WTC11 (cell line): ENCODE measurements around the gene ARMC7. TPM values are rescaled to one million over a fixed set of nuclear protein-coding genes. Genes with fewer than 3 reads are reported as not detected.

Source experiments
- ATF1 ChIP-seq: sonication (generic); formaldehyde crosslinking; IDR thresholded peaks from 2 replicates; pipeline ENCODE4 v1.8.1; 2023; ENCODE audit warnings: mild to moderate bottlenecking, moderate library complexity, missing genetic modification reagents
- ELF4 ChIP-seq: sonication (generic); formaldehyde crosslinking; IDR thresholded peaks from 2 replicates; pipeline ENCODE4 v1.8.1; 2022; ENCODE audit warnings: low read depth, mild to moderate bottlenecking, moderate library complexity, missing genetic modification reagents
- ESRRA ChIP-seq: sonication (generic); formaldehyde crosslinking; IDR thresholded peaks from 2 replicates; pipeline ENCODE4 v1.8.1; 2022; ENCODE audit warnings: mild to moderate bottlenecking, missing genetic modification reagents, borderline replicate concordance
- IRF1 ChIP-seq: sonication (generic); formaldehyde crosslinking; IDR thresholded peaks from 2 replicates; pipeline ENCODE4 v1.8.0; 2023; ENCODE audit warnings: missing genetic modification reagents
- IRF2 ChIP-seq: sonication (generic); formaldehyde crosslinking; IDR thresholded peaks from 2 replicates; pipeline ENCODE4 v1.8.0; 2022; ENCODE audit warnings: low read depth, missing genetic modification reagents, borderline replicate concordance
- JUN ChIP-seq: sonication (generic); formaldehyde crosslinking; IDR thresholded peaks from 2 replicates; pipeline ENCODE4 v1.8.0; 2023; ENCODE audit warnings: mild to moderate bottlenecking, missing genetic modification reagents
- MYBL2 ChIP-seq: sonication (generic); formaldehyde crosslinking; IDR thresholded peaks from 2 replicates; pipeline ENCODE4 v1.8.1; 2023; ENCODE audit warnings: mild to moderate bottlenecking, moderate library complexity, missing genetic modification reagents
- NR1H2 ChIP-seq: sonication (generic); formaldehyde crosslinking; IDR thresholded peaks from 2 replicates; pipeline ENCODE4 v1.9.0; 2021; ENCODE audit warnings: mild to moderate bottlenecking, moderate library complexity, missing genetic modification reagents
- RELA ChIP-seq: sonication (generic); formaldehyde crosslinking; IDR thresholded peaks from 2 replicates; pipeline ENCODE4 v1.8.1; 2022; ENCODE audit warnings: missing genetic modification reagents, mild to moderate bottlenecking, borderline replicate concordance
- SMAD3 ChIP-seq: sonication (generic); formaldehyde crosslinking; IDR thresholded peaks from 2 replicates; pipeline ENCODE4 v1.8.0; 2022; ENCODE audit warnings: missing genetic modification reagents, mild to moderate bottlenecking, borderline replicate concordance
- TP53 ChIP-seq: sonication (generic); formaldehyde crosslinking; IDR thresholded peaks from 2 replicates; pipeline ENCODE4 v1.8.1; 2023; ENCODE audit warnings: mild to moderate bottlenecking, missing genetic modification reagents
- USF2 ChIP-seq: sonication (generic); formaldehyde crosslinking; IDR thresholded peaks from 2 replicates; pipeline ENCODE4 v1.8.1; 2023; ENCODE audit warnings: mild to moderate bottlenecking, missing genetic modification reagents, moderate library complexity
- ZNF138 ChIP-seq: sonication (generic); formaldehyde crosslinking; conservative IDR thresholded peaks from 2 replicates; pipeline ENCODE4 v1.8.1; 2022; ENCODE audit warnings: mild to moderate bottlenecking, moderate library complexity, missing genetic modification reagents
- ZNF232 ChIP-seq: sonication (generic); formaldehyde crosslinking; IDR thresholded peaks from 2 replicates; pipeline ENCODE4 v1.8.0; 2022; ENCODE audit warnings: mild to moderate bottlenecking, missing genetic modification reagents
- ZNF263 ChIP-seq: sonication (generic); formaldehyde crosslinking; IDR thresholded peaks from 2 replicates; pipeline ENCODE4 v1.8.1; 2022; ENCODE audit warnings: low read depth, mild to moderate bottlenecking, moderate library complexity, missing genetic modification reagents
- ZNF317 ChIP-seq: sonication (generic); formaldehyde crosslinking; IDR thresholded peaks from 2 replicates; pipeline ENCODE4 v1.8.1; 2023; ENCODE audit warnings: low read depth, mild to moderate bottlenecking, moderate library complexity, missing genetic modification reagents, borderline replicate concordance
- ZNF396 ChIP-seq: fragments of 250-450 bp; sonication (Bioruptor Pico); IDR thresholded peaks from 2 replicates; pipeline ENCODE4 v1.8.0; 2021; ENCODE audit warnings: mild to moderate bottlenecking, moderate library complexity, borderline replicate concordance
- ZNF416 ChIP-seq: fragments of 250-450 bp; sonication (Bioruptor Pico); IDR thresholded peaks from 2 replicates; pipeline ENCODE4 v1.9.0; 2021; ENCODE audit warnings: mild to moderate bottlenecking, inconsistent platforms
- ZNF423 ChIP-seq: fragments of 250-450 bp; sonication (Bioruptor Pico); IDR thresholded peaks from 2 replicates; pipeline ENCODE4 v2.1.2; 2022; ENCODE audit warnings: mild to moderate bottlenecking, moderate library complexity
- ZSCAN18 ChIP-seq: fragments of 250-450 bp; sonication (Bioruptor Pico); IDR thresholded peaks from 2 replicates; pipeline ENCODE4 v2.1.2; 2022; ENCODE audit warnings: mild to moderate bottlenecking, moderate library complexity
- total RNA-seq: library from RNA; stranded (reverse); gene quantifications from 3 replicates; pipeline ENCODE4 v1.2.3, GENCODE V29; 2021
- TF ChIP-seq, protein P1 (sequence below): fragments of 250-450 bp; sonication (Bioruptor Pico); IDR thresholded peaks from 2 replicates; pipeline ENCODE4 v1.9.0; 2021; ENCODE audit warnings: mild to moderate bottlenecking
- TF ChIP-seq, protein P2 (sequence below): sonication (generic); formaldehyde crosslinking; IDR thresholded peaks from 2 replicates; pipeline ENCODE4 v1.8.1; 2023; ENCODE audit warnings: mild to moderate bottlenecking, missing genetic modification reagents
- TF ChIP-seq, protein P3 (sequence below): sonication (generic); formaldehyde crosslinking; IDR thresholded peaks from 2 replicates; pipeline ENCODE4 v1.8.1; 2022; ENCODE audit warnings: mild to moderate bottlenecking, moderate library complexity, missing genetic modification reagents
- TF ChIP-seq, protein P4 (sequence below): sonication (generic); formaldehyde crosslinking; conservative IDR thresholded peaks from 2 replicates; pipeline ENCODE4 v1.8.1; 2022; ENCODE audit warnings: mild to moderate bottlenecking, missing genetic modification reagents
- TF ChIP-seq, protein P5 (sequence below): sonication (generic); formaldehyde crosslinking; IDR thresholded peaks from 2 replicates; pipeline ENCODE4 v1.8.0; 2023; ENCODE audit warnings: mild to moderate bottlenecking, missing genetic modification reagents
- TF ChIP-seq, protein P6 (sequence below): sonication (generic); formaldehyde crosslinking; IDR thresholded peaks from 2 replicates; pipeline ENCODE4 v1.8.0; 2022; ENCODE audit warnings: mild to moderate bottlenecking, missing genetic modification reagents

The ARMC7 gene
- total RNA-seq, 1 experiment from 2014 or later: 13.2 TPM

GRCh38 chr17:75131278-75132017, 21.7 kb downstream of the ARMC7 start, which contains the start of gene NT5C (continued):
- TF ChIP-seq, protein P1, sequence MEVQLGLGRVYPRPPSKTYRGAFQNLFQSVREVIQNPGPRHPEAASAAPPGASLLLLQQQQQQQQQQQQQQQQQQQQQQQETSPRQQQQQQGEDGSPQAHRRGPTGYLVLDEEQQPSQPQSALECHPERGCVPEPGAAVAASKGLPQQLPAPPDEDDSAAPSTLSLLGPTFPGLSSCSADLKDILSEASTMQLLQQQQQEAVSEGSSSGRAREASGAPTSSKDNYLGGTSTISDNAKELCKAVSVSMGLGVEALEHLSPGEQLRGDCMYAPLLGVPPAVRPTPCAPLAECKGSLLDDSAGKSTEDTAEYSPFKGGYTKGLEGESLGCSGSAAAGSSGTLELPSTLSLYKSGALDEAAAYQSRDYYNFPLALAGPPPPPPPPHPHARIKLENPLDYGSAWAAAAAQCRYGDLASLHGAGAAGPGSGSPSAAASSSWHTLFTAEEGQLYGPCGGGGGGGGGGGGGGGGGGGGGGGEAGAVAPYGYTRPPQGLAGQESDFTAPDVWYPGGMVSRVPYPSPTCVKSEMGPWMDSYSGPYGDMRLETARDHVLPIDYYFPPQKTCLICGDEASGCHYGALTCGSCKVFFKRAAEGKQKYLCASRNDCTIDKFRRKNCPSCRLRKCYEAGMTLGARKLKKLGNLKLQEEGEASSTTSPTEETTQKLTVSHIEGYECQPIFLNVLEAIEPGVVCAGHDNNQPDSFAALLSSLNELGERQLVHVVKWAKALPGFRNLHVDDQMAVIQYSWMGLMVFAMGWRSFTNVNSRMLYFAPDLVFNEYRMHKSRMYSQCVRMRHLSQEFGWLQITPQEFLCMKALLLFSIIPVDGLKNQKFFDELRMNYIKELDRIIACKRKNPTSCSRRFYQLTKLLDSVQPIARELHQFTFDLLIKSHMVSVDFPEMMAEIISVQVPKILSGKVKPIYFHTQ (CRISPR knock-in tag): no peak
- TF ChIP-seq ZNF317 (CRISPR knock-in tag) (peak; percentile 66; the same call in 1 of the 2 replicates), IRF2 (no peak), SMAD3 (no peak), ZNF138 (peak; percentile 93; the same call in 1 of the 2 replicates), ZNF416 (CRISPR knock-in tag) (0 out of 2 replicates have a peak, but pooled peaks have one; percentile 17), RELA (peak; percentile 96; the same call in 1 of the 2 replicates), ESRRA (CRISPR knock-in tag) (peak; percentile 93), JUN (CRISPR knock-in tag) (peak; percentile 81), ELF4 (CRISPR knock-in tag) (peak; percentile 91), IRF1 (CRISPR knock-in tag) (peak; percentile 68; the same call in 1 of the 2 replicates), ZNF232 (CRISPR knock-in tag) (peak; percentile 65), TP53 (CRISPR knock-in tag) (peak; percentile 94; the same call in 1 of the 2 replicates), ZNF423 (peak; percentile 71), ZNF396 (CRISPR knock-in tag) (no peak), ATF1 (CRISPR knock-in tag) (0 out of 2 replicates have a peak, but pooled peaks have one; percentile 66), NR1H2 (CRISPR knock-in tag) (no peak), ZNF263 (peak; percentile 54; the same call in 1 of the 2 replicates), ZSCAN18 (no peak), USF2 (CRISPR knock-in tag) (peak; percentile 74), MYBL2 (peak; percentile 90)
- TF ChIP-seq, protein P2, sequence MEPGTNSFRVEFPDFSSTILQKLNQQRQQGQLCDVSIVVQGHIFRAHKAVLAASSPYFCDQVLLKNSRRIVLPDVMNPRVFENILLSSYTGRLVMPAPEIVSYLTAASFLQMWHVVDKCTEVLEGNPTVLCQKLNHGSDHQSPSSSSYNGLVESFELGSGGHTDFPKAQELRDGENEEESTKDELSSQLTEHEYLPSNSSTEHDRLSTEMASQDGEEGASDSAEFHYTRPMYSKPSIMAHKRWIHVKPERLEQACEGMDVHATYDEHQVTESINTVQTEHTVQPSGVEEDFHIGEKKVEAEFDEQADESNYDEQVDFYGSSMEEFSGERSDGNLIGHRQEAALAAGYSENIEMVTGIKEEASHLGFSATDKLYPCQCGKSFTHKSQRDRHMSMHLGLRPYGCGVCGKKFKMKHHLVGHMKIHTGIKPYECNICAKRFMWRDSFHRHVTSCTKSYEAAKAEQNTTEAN: peak; percentile 79; the same call in 1 of the 2 replicates
- TF ChIP-seq, protein P3, sequence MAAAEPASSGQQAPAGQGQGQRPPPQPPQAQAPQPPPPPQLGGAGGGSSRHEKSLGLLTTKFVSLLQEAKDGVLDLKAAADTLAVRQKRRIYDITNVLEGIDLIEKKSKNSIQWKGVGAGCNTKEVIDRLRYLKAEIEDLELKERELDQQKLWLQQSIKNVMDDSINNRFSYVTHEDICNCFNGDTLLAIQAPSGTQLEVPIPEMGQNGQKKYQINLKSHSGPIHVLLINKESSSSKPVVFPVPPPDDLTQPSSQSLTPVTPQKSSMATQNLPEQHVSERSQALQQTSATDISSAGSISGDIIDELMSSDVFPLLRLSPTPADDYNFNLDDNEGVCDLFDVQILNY: peak; percentile 96
- TF ChIP-seq, protein P4, sequence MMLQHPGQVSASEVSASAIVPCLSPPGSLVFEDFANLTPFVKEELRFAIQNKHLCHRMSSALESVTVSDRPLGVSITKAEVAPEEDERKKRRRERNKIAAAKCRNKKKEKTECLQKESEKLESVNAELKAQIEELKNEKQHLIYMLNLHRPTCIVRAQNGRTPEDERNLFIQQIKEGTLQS (CRISPR knock-in tag): peak; percentile 24; the same call in 1 of the 2 replicates
- TF ChIP-seq, protein P5, sequence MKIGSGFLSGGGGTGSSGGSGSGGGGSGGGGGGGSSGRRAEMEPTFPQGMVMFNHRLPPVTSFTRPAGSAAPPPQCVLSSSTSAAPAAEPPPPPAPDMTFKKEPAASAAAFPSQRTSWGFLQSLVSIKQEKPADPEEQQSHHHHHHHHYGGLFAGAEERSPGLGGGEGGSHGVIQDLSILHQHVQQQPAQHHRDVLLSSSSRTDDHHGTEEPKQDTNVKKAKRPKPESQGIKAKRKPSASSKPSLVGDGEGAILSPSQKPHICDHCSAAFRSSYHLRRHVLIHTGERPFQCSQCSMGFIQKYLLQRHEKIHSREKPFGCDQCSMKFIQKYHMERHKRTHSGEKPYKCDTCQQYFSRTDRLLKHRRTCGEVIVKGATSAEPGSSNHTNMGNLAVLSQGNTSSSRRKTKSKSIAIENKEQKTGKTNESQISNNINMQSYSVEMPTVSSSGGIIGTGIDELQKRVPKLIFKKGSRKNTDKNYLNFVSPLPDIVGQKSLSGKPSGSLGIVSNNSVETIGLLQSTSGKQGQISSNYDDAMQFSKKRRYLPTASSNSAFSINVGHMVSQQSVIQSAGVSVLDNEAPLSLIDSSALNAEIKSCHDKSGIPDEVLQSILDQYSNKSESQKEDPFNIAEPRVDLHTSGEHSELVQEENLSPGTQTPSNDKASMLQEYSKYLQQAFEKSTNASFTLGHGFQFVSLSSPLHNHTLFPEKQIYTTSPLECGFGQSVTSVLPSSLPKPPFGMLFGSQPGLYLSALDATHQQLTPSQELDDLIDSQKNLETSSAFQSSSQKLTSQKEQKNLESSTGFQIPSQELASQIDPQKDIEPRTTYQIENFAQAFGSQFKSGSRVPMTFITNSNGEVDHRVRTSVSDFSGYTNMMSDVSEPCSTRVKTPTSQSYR (CRISPR knock-in tag): peak; percentile 54; the same call in 1 of the 2 replicates
- TF ChIP-seq, protein P6, sequence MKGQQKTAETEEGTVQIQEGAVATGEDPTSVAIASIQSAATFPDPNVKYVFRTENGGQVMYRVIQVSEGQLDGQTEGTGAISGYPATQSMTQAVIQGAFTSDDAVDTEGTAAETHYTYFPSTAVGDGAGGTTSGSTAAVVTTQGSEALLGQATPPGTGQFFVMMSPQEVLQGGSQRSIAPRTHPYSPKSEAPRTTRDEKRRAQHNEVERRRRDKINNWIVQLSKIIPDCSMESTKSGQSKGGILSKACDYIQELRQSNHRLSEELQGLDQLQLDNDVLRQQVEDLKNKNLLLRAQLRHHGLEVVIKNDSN: peak; percentile 77
